H1 (cell line): Measurements from ENCODE around the gene SNX27. TPM values are rescaled to one million over a fixed set of nuclear protein-coding genes. Genes with fewer than 3 reads are reported as not detected.

ENCODE experiments used
- CTCF ChIA-PET: fragments of 300-600 bp; sonication (Branson Sonifier 250); formaldehyde crosslinking; loops from one replicate; lab custom pipeline; 2021; ENCODE audit not compliant: partially characterized antibody; lab: Charles Lee
- POLR2A ChIA-PET: fragments of 300-600 bp; sonication (Branson Sonifier 250); formaldehyde crosslinking; loops from one replicate; lab custom pipeline; 2021; ENCODE audit warnings: inconsistent platforms; ENCODE audit not compliant: partially characterized antibody; lab: Charles Lee
- DNase-seq, 2 experiments: peaks; one replicate each; pipeline versions ENCODE4 v3.0.0 to v3.0.0-alpha.2; 2010 to 2022; ENCODE audit warnings: low spot score in 2 of 2, low read depth in 1 of 2, mixed read lengths in 1 of 2
- FAIRE-seq: peaks from 2 replicates; lab custom pipeline; 2011; peaks lifted over from hg19 to GRCh38; lab: Jason Lieb, UNC
- H2AFZ ChIP-seq: 2 replicates; pipeline ENCODE4 v1.8.1; 2012; ENCODE audit warnings: low read length, inconsistent platforms
- H2AK5ac ChIP-seq: 2 replicates; pipeline ENCODE4 v1.6.1; 2013; ENCODE audit warnings: low read depth, low read length
- H2BK120ac ChIP-seq: replicated peaks from 2 replicates; pipeline ENCODE3; 2013; ENCODE audit warnings: low read depth, low read length, inconsistent platforms
- H2BK12ac ChIP-seq: 2 replicates; pipeline ENCODE4 v1.6.1; 2013; ENCODE audit warnings: low read depth, low read length
- H2BK15ac ChIP-seq: 2 replicates; pipeline ENCODE4 v1.6.1; 2013; ENCODE audit warnings: low read length
- H2BK20ac ChIP-seq: 2 replicates; pipeline ENCODE4 v1.6.1; 2013; ENCODE audit warnings: low read length
- H2BK5ac ChIP-seq: 2 replicates; pipeline ENCODE4 v1.6.1; 2013; ENCODE audit warnings: low read depth, low read length
- H3K14ac ChIP-seq: 2 replicates; pipeline ENCODE4 v1.6.1; 2013; ENCODE audit warnings: inconsistent platforms; ENCODE audit not compliant: insufficient read length
- H3K18ac ChIP-seq: 2 replicates; pipeline ENCODE4 v1.6.1; 2013; ENCODE audit warnings: low read length; ENCODE audit errors: extremely low read depth
- H3K23ac ChIP-seq: 2 replicates; pipeline ENCODE4 v1.6.1; 2013; ENCODE audit warnings: inconsistent platforms; ENCODE audit not compliant: insufficient read length
- H3K23me2 ChIP-seq: 2 replicates; pipeline ENCODE4 v1.6.1; 2013; ENCODE audit warnings: low read depth, low read length
- H3K27ac ChIP-seq: 2 replicates; pipeline ENCODE4 v1.6.1; 2011; ENCODE audit warnings: low read depth, low read length, inconsistent platforms
- H3K27me3 ChIP-seq, 4 experiments: replicated peaks in 1 of 4; 1 replicate in 1 of 4; 2 replicates in 3 of 4; pipeline versions ENCODE4 v1.6.1 to v1.8.1; 2011 to 2013; ENCODE audit warnings: low read length in 3 of 4, mild to moderate bottlenecking in 3 of 4, inconsistent platforms in 2 of 4, mixed read lengths in 2 of 4, moderate library complexity in 1 of 4; ENCODE audit not compliant: control insufficient read depth in 3 of 4, insufficient read depth in 3 of 4; ENCODE audit errors: extremely low read depth in 1 of 4
- H3K36me3 ChIP-seq, 4 experiments: 2 replicates each; pipeline versions ENCODE4 v1.6.1 to v1.8.1; 2011 to 2013; ENCODE audit warnings: mild to moderate bottlenecking in 4 of 4, low read length in 3 of 4, moderate library complexity in 2 of 4, control low read depth in 1 of 4, inconsistent platforms in 1 of 4; ENCODE audit not compliant: insufficient read depth in 4 of 4, control insufficient read depth in 2 of 4
- H3K4ac ChIP-seq: replicated peaks from 2 replicates; pipeline ENCODE3; 2013; ENCODE audit warnings: low read length, low read depth, mixed read lengths, inconsistent platforms; ENCODE audit not compliant: insufficient read length
- H3K4me1 ChIP-seq, 4 experiments: replicated peaks in 1 of 4; 1 replicate in 1 of 4; 2 replicates in 3 of 4; pipeline versions ENCODE4 v1.6.1 to v1.8.1; 2011 to 2013; ENCODE audit warnings: low read length in 3 of 4, inconsistent platforms in 2 of 4, mixed read lengths in 1 of 4; ENCODE audit not compliant: insufficient read depth in 4 of 4, control insufficient read depth in 3 of 4
- H3K4me2 ChIP-seq, 2 experiments: 2 replicates each; pipeline versions ENCODE4 v1.6.1 to v1.8.1; 2011 to 2013; ENCODE audit warnings: low read depth in 2 of 2, low read length in 2 of 2, control low read depth in 1 of 2, inconsistent platforms in 1 of 2, mild to moderate bottlenecking in 1 of 2; ENCODE audit not compliant: insufficient read depth in 1 of 2
- H3K4me3 ChIP-seq, 4 experiments: fragments of 200-600, 300-600 bp in 1 of 4; sonication (generic), shearing (Covaris generic), sonication (Bioruptor Twin) in 1 of 4; 2 replicates each; pipeline versions ENCODE4 v1.5.1 to v1.8.1; 2011 to 2016; ENCODE audit warnings: low read length in 4 of 4, low read depth in 3 of 4, control low read depth in 2 of 4, inconsistent platforms in 2 of 4, mild to moderate bottlenecking in 2 of 4, mixed read lengths in 1 of 4, moderate library complexity in 1 of 4; ENCODE audit not compliant: insufficient read depth in 2 of 4; ENCODE audit errors: extremely low read depth in 1 of 4
- H3K56ac ChIP-seq: replicated peaks from 2 replicates; pipeline ENCODE3; 2013; ENCODE audit warnings: low read depth, mild to moderate bottlenecking, mixed read lengths, low read length, inconsistent platforms; ENCODE audit not compliant: insufficient read length
- H3K79me1 ChIP-seq: 2 replicates; pipeline ENCODE4 v1.6.1; 2013; ENCODE audit warnings: low read depth, low read length, control low read depth
- H3K79me2 ChIP-seq, 2 experiments: 2 replicates each; pipeline versions ENCODE4 v1.6.1 to v1.8.1; 2012 to 2013; ENCODE audit warnings: low read length in 2 of 2, mild to moderate bottlenecking in 2 of 2, inconsistent platforms in 1 of 2; ENCODE audit not compliant: insufficient read depth in 2 of 2, control insufficient read depth in 1 of 2
- H3K9ac ChIP-seq, 4 experiments: replicated peaks in 1 of 4; 1 replicate in 1 of 4; 2 replicates in 3 of 4; pipeline versions ENCODE4 v1.6.1 to v1.8.1; 2011 to 2013; ENCODE audit warnings: low read depth in 3 of 4, low read length in 3 of 4, control low read depth in 2 of 4, mild to moderate bottlenecking in 2 of 4, moderate library complexity in 2 of 4, inconsistent platforms in 1 of 4; ENCODE audit errors: extremely low read depth in 1 of 4
- H3K9me3 ChIP-seq, 2 experiments: 2 replicates each; pipeline versions ENCODE4 v1.6.1 to v1.8.1; 2012 to 2013; ENCODE audit warnings: mild to moderate bottlenecking in 2 of 2, moderate library complexity in 2 of 2, control low read depth in 1 of 2, inconsistent platforms in 1 of 2, low read depth in 1 of 2, low read length in 1 of 2, mixed read lengths in 1 of 2; ENCODE audit not compliant: insufficient read depth in 2 of 2
- H4K20me1 ChIP-seq, 2 experiments: replicated peaks in 1 of 2; 2 replicates each; pipeline versions ENCODE3 to v1.8.1; 2011 to 2013; ENCODE audit warnings: inconsistent platforms in 2 of 2, low read length in 2 of 2, mild to moderate bottlenecking in 1 of 2; ENCODE audit not compliant: insufficient read depth in 2 of 2, control insufficient read depth in 1 of 2
- H4K5ac ChIP-seq: 2 replicates; pipeline ENCODE4 v1.6.1; 2013; ENCODE audit warnings: low read length, low read depth, mixed read lengths, inconsistent platforms; ENCODE audit not compliant: insufficient read length
- H4K8ac ChIP-seq: 2 replicates; pipeline ENCODE4 v1.8.0; 2013; ENCODE audit warnings: mild to moderate bottlenecking, moderate library complexity, low read length, inconsistent platforms; ENCODE audit not compliant: insufficient read depth; ENCODE audit errors: extremely low read depth
- H4K91ac ChIP-seq: replicated peaks from 2 replicates; pipeline ENCODE3; 2013; ENCODE audit warnings: low read length, mixed read lengths, inconsistent platforms; ENCODE audit not compliant: insufficient read length
- EP300 ChIP-seq, 2 experiments: IDR thresholded peaks; 1 replicate in 1 of 2; 2 replicates in 1 of 2; pipeline ENCODE4 v1.6.1; 2011 to 2012; ENCODE audit warnings: low read depth in 2 of 2, low read length in 2 of 2, mild to moderate bottlenecking in 2 of 2, borderline replicate concordance in 1 of 2, inconsistent platforms in 1 of 2, moderate library complexity in 1 of 2
- SP2 ChIP-seq: IDR thresholded peaks from 2 replicates; pipeline ENCODE4 v1.6.1; 2012; ENCODE audit warnings: mild to moderate bottlenecking, low read length, inconsistent platforms
- WGBS, 2 experiments: shearing (Covaris generic) in 1 of 2; methylation state at CpG; one replicate each; pipeline versions ENCODE4 v1.1.6 to v1.1.7; 2013 to 2015; ENCODE audit warnings: low lambda C conversion rate in 2 of 2, mixed read lengths in 2 of 2, inconsistent platforms in 1 of 2, low coverage in 1 of 2, missing lambda C conversion rate in 1 of 2; ENCODE audit not compliant: insufficient replicate concordance in 2 of 2, insufficient coverage in 1 of 2, insufficient read length in 1 of 2; ENCODE audit errors: extremely low coverage in 1 of 2, missing lambda C conversion rate in 1 of 2; 5-methylcytosine and 5-hydroxymethylcytosine counted together
- polyA plus RNA-seq, 7 experiments: library from polyadenylated mRNA; depleted of rRNA in 3 of 7; stranded (reverse) in 5 of 7; unstranded in 2 of 7; fragments of >200 nt in 5 of 7; fragments of 200-250 nt in 2 of 7; gene quantifications; 1 replicate in 5 of 7; 2 replicates in 1 of 7; 4 replicates in 1 of 7; pipeline versions ENCODE4 v1.2.1 to v1.2.3, GENCODE V29; 2011 to 2013; ENCODE audit warnings: missing spikeins in 2 of 7, mixed read lengths in 2 of 7
- total RNA-seq: library from RNA; stranded (reverse); fragmentation: NEBNext Ultra II Directional; extraction: Animal tissue kit (Norgen Biotek cat#: 25700); gene quantifications from 2 replicates; pipeline ENCODE4 v1.2.1, GENCODE V29; 2021

The SNX27 gene
- total and polyA plus RNA-seq, 2 of the 8 experiments (the other 6 are each of a cell fraction or from before 2014, with no cell fraction given): 23.4 to 65.4 TPM

DNA sequence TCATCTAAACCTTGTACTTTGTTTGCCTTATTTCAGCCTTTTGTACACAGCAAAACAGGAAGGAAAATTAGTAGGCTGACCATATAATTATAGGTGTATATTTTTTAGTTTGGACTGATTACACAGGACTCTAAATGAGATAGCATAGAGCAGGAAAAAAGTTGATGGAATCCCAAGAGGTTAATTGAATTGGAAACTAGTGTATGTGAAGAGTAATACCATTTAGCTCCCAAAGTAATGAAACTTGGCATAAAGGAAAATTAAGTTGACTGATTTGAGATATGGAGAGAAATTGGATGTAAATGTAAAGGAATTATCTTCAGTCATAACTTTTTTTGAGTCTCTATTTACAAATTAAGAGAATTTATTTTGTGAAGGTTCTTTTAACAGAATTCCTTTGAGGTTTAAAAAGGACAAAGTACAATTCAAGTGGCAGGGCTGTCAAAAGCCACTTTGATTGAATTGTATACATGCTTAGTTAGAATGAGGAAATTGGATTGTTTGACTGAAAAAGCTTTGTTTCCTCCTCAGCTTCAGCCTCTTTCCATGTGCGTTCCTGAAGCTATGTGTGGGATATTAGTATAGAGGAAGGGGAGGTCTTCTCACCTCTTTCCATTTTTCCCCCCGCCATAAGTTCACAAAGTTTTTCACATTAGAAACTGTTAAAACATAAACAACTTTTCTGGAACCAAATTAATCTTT, 26.4 kb downstream of the SNX27 start:
- no peak overlapping the region for H2BK12ac ChIP-seq
- no peaks in the 10 kb centered on the region for H3K79me1 ChIP-seq
- ChIA-PET CTCF (interaction anchor here (0.6 to 0.9 kb wide), 3 partner anchors 20 to 118 kb away, joined by 3 to 4 read pairs (median 3); no protein-coding TSS in a partner anchor), POLR2A (interaction anchor here (0.7 to 1.4 kb wide), 2 partner anchors 18 to 652 kb away, joined by 3 read pairs; no protein-coding TSS in a partner anchor)
- FAIRE-seq (no peak), DNase-seq (no peak)
- no peak overlapping the region for H2BK15ac ChIP-seq
- no peak overlapping the region for H2AFZ ChIP-seq
- H4K20me1 ChIP-seq: peaks cover 2% of the 10 kb centered on the region in 2 experiments
- peaks cover 0 to 2% (median 0%) of the 10 kb centered on the region in 4 experiments; a peak in 2 of 7 replicates for H3K4me1 ChIP-seq
- no peak overlapping the region for H3K18ac ChIP-seq
- no peak overlapping the region for H4K5ac ChIP-seq
- H2BK5ac ChIP-seq: no peak overlapping the region
- H3K27ac ChIP-seq: no peak overlapping the region
- H3K9me3 ChIP-seq: no peaks in the 10 kb centered on the region
- no peak overlapping the region for H3K4ac ChIP-seq
- no peaks in the 10 kb centered on the region for H3K36me3 ChIP-seq
- H3K4me2 ChIP-seq: no peak overlapping the region
- H3K4me3 ChIP-seq: no peak overlapping the region
- H3K14ac ChIP-seq: no peak overlapping the region
- no peak overlapping the region for H3K9ac ChIP-seq
- H3K27me3 ChIP-seq: no peaks in the 10 kb centered on the region
- 90% methylated on average over 2 of the region's 2 CpGs; no CpG with 5 or more reads in 1 of the 2 experiments for WGBS, 2 experiments
- no peak for TF ChIP-seq EP300 (IDR thresholded peaks at IDR 0.05; ENCODE audit: borderline replicate concordance in 1 of 2, low read depth in 2 of 2, low read length in 2 of 2)
- no peak for TF ChIP-seq SP2
- H2BK120ac ChIP-seq: no peak overlapping the region
- no peak overlapping the region for H3K56ac ChIP-seq
- no peak overlapping the region for H4K8ac ChIP-seq
- no peak overlapping the region for H3K23ac ChIP-seq
- H2AK5ac ChIP-seq: no peak overlapping the region
- H3K23me2 ChIP-seq: no peaks in the 10 kb centered on the region
- peaks cover 0 to 47% of the 10 kb centered on the region in 2 experiments; a peak in 2 of 4 replicates for H3K79me2 ChIP-seq
- H4K91ac ChIP-seq: no peak overlapping the region
- H2BK20ac ChIP-seq: no peak overlapping the region
